GM19240 (cell line): ENCODE data around the gene TRPC4.

Source experiments
- DNase-seq: peaks from one replicate; pipeline ENCODE4 v3.0.0; 2011; ENCODE audit warnings: low spot score; ENCODE audit not compliant: insufficient read length

TRPC4 gene

GRCh38 chr13:37869756-37870488 is at the start of gene TRPC4:
Gene TRPC4, minus strand, starts transcription at chr13:37869772. Its CDS starts 86,439 bp downstream, at chr13:37783333.
- DNase-seq, result no peak

- no peak for DNase-seq
Measured at GRCh38 chr13:37918751-37919150, 49.2 kb upstream of the TRPC4 start.

- DNase-seq, result no peak
Measured at GRCh38 chr13:37918116-37918714, 48.6 kb upstream of the TRPC4 start.

- no peak for DNase-seq
Measured at GRCh38 chr13:37914781-37915391, 45.3 kb upstream of the TRPC4 start.

GRCh38 chr13:37910790-37911189 is 41.2 kb upstream of the TRPC4 start:
- no peak for DNase-seq

GRCh38 chr13:37906880-37907279 is 37.3 kb upstream of the TRPC4 start:
- DNase-seq, result no peak

GRCh38 chr13:37905736-37906135 is 36.2 kb upstream of the TRPC4 start:
- DNase-seq, result no peak

GRCh38 chr13:37899753-37900152 is 30.2 kb upstream of the TRPC4 start:
- no peak for DNase-seq

GRCh38 chr13:37893321-37893720 is 23.7 kb upstream of the TRPC4 start:
- no peak for DNase-seq

GRCh38 chr13:37889820-37890219 is 20.2 kb upstream of the TRPC4 start:
- no peak for DNase-seq

- no peak for DNase-seq
Measured at GRCh38 chr13:37889102-37889501, 19.5 kb upstream of the TRPC4 start.

GRCh38 chr13:37886879-37887278 is 17.3 kb upstream of the TRPC4 start:
- DNase-seq, result no peak

- DNase-seq, result no peak
Measured at GRCh38 chr13:37884674-37885073, 15.1 kb upstream of the TRPC4 start.

- no peak for DNase-seq
Measured at GRCh38 chr13:37884026-37884425, 14.5 kb upstream of the TRPC4 start.

- DNase-seq, result no peak
Measured at GRCh38 chr13:37878921-37879320, 9.3 kb upstream of the TRPC4 start.

- no peak for DNase-seq
Measured at GRCh38 chr13:37878496-37878895, 8.9 kb upstream of the TRPC4 start.

GRCh38 chr13:37870895-37871550 is 1.5 kb upstream of the TRPC4 start:
- DNase-seq, result no peak

GRCh38 chr13:37870489-37870845 is 895 bp upstream of the TRPC4 start:
- no peak for DNase-seq

GRCh38 chr13:37869506-37869755 is 141 bp downstream of the TRPC4 start:
- no peak for DNase-seq

- DNase-seq, result no peak
Measured at GRCh38 chr13:37868691-37869505, 674 bp downstream of the TRPC4 start.

GRCh38 chr13:37863708-37864107 is 5.9 kb downstream of the TRPC4 start:
- no peak for DNase-seq

GRCh38 chr13:37835392-37835791 is 34.2 kb downstream of the TRPC4 start:
- no peak for DNase-seq
